Cardiac fibroblast (primary cell): ENCODE data around the gene ETFDH.

Experiments
- DNase-seq, 2 donors: peaks; one replicate each; pipeline versions ENCODE4 v3.0.0 to v3.0.0-alpha.2; 2010; ENCODE audit warnings: low read depth in 2 of 2
- H3K4me3 ChIP-seq, 2 donors: replicated peaks in 1 of 2; 1 replicate in 1 of 2; 2 replicates in 1 of 2; pipeline ENCODE4 v1.5.1; 2011; ENCODE audit warnings: low read depth in 2 of 2, low read length in 2 of 2, mild to moderate bottlenecking in 2 of 2, moderate library complexity in 1 of 2
- TF ChIP-seq, protein P1 (sequence below): IDR thresholded peaks from one replicate; pipeline ENCODE4 v1.5.1; 2011; ENCODE audit warnings: low read depth, mild to moderate bottlenecking, low read length, inconsistent platforms

ETFDH gene

GRCh38 chr4:158671915-158672806 is at the start of gene ETFDH:
Gene ETFDH (plus strand): TSS chr4:158672296. CDS start chr4:158672457, 161 bp downstream.
- H3K4me3 ChIP-seq: peak within 1 kb of the TSS; percentile 94 to 96
- TF ChIP-seq, protein P1, sequence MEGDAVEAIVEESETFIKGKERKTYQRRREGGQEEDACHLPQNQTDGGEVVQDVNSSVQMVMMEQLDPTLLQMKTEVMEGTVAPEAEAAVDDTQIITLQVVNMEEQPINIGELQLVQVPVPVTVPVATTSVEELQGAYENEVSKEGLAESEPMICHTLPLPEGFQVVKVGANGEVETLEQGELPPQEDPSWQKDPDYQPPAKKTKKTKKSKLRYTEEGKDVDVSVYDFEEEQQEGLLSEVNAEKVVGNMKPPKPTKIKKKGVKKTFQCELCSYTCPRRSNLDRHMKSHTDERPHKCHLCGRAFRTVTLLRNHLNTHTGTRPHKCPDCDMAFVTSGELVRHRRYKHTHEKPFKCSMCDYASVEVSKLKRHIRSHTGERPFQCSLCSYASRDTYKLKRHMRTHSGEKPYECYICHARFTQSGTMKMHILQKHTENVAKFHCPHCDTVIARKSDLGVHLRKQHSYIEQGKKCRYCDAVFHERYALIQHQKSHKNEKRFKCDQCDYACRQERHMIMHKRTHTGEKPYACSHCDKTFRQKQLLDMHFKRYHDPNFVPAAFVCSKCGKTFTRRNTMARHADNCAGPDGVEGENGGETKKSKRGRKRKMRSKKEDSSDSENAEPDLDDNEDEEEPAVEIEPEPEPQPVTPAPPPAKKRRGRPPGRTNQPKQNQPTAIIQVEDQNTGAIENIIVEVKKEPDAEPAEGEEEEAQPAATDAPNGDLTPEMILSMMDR: peak; percentile 55
- DNase-seq: peak; percentile 100

DNA sequence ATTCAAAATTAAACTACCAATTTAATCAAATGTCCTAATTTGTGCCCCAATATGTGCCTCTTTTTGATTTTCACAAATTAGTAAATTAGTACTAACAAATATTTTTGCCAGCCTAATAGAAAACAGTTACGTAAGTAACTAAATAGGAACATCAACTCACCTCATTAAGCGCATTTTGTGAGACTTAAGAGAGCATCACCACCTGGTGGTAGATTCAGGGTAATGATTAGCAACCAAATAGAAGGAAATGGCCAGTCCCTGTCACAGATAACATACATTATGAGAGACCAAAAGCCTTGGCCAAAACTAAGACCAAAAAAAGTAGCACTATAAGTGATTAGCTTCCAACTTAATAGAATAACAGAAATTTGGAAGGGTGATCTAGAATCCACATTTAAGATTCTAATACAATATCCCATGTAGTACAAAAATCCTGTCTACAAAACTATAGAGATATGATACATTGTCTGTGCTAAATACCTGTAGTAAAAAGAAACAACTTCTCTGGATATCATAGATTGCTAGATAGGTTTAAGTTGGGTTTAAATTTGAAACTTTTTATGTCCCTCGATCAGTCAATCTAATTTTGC is 47.1 kb upstream of the ETFDH start:
- DNase-seq: peak; percentile 81 to 88
- H3K4me3 ChIP-seq: no peak overlapping the region
- TF ChIP-seq, protein P1: peak; percentile 65

DNA sequence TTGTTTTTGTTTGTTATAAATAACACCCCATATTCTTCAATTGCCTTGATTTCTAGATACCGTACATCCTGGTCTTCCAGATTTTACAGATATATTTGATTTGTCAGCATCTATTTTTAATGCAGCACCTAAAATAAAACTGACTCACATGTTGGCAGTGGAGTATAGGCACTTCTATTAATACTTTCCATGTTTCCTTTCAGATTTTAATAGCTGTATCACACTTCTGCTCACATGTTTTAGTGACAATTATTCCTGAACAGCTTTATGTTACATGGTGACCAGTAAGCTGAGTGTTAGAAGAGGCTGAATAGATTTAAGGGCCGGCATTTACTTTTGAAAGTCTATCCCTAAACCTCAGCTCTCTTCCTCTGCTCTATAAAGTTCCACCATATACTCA is 46.6 kb upstream of the ETFDH start:
- no peak for DNase-seq

GRCh38 chr4:158630893-158631292 is 41.2 kb upstream of the ETFDH start:
- H3K4me3 ChIP-seq: no peak overlapping the region
- TF ChIP-seq, protein P1: no peak
- DNase-seq: peak; percentile 48 to 66

More for the DNA sequence above, 46.6 kb upstream of the ETFDH start:
- no peak overlapping the region for H3K4me3 ChIP-seq
- TF ChIP-seq, protein P1: no peak

- TF ChIP-seq, protein P1: no peak
- H3K4me3 ChIP-seq: no peak overlapping the region
- no peak for DNase-seq
Observed at GRCh38 chr4:158636619-158637018, 35.5 kb upstream of the ETFDH start.

GRCh38 chr4:158644356-158644755 is 27.7 kb upstream of the ETFDH start:
- DNase-seq: no peak
- TF ChIP-seq, protein P1: no peak
- H3K4me3 ChIP-seq: no peak overlapping the region
